PC-3 (cell line): ENCODE results near the gene BRF1. TPM values are rescaled to one million over a fixed set of nuclear protein-coding genes. Genes with fewer than 3 reads are reported as not detected.
"Not testable (repeated sequence)": the region's sequence is repeated elsewhere in the genome, so short reads cannot be mapped to it uniquely, and the experiment has no call there.

Experiments
- ATAC-seq: fragments of 200-7000 bp; cut with Tn5 transposase; 2 replicates; pipeline ENCODE4 v1.9.1; 2020; ENCODE audit warnings: mild to moderate bottlenecking, moderate library complexity
- BruUV-seq: library from RNA; stranded (reverse); fragments of 400-500 nt; replicated peaks from 2 replicates; lab custom pipeline; 2021; lab: Mats Ljungman, UMichigan
- CTCF ChIA-PET: fragments of 300-600 bp; sonication (Branson Sonifier 250); formaldehyde crosslinking; loops from one replicate; lab custom pipeline; 2022; ENCODE audit warnings: antibody characterized with exemption; lab: Charles Lee
- POLR2A ChIA-PET: fragments of 300-600 bp; sonication (Branson Sonifier 250); formaldehyde crosslinking; loops from one replicate; lab custom pipeline; 2022; ENCODE audit warnings: antibody characterized with exemption; ENCODE audit not compliant: unreplicated experiment; lab: Charles Lee
- DNase-seq: peaks from one replicate; pipeline ENCODE4 v3.0.0-alpha.2; 2015
- H2AFZ ChIP-seq: fragments of 300-600 bp; sonication (generic); 2 replicates; pipeline ENCODE4 v1.6.0; 2016; ENCODE audit warnings: antibody characterized with exemption, low read length
- H3F3A ChIP-seq: fragments of 300-600 bp; sonication (generic); one replicate; pipeline ENCODE4 v1.6.0; 2017; ENCODE audit warnings: antibody characterized with exemption, low read length, control low read depth, mild to moderate bottlenecking; ENCODE audit not compliant: unreplicated experiment
- H3K27ac ChIP-seq: fragments of 300-600 bp; sonication (generic); 2 replicates; pipeline ENCODE4 v1.5.1; 2016; ENCODE audit warnings: mild to moderate bottlenecking, low read length
- H3K27me3 ChIP-seq: fragments of 300-600 bp; sonication (generic); 2 replicates; pipeline ENCODE4 v1.6.1; 2016; ENCODE audit warnings: low read length, mixed read lengths
- H3K36me3 ChIP-seq: fragments of 300-600 bp; sonication (generic); 2 replicates; pipeline ENCODE4 v1.6.1; 2016; ENCODE audit warnings: low read depth, mixed run types, low read length, mixed read lengths
- H3K4me1 ChIP-seq: fragments of 300-600 bp; sonication (generic); 2 replicates; pipeline ENCODE4 v1.5.1; 2016; ENCODE audit warnings: low read length; ENCODE audit not compliant: insufficient read depth
- H3K4me2 ChIP-seq: fragments of 300-600 bp; sonication (generic); 2 replicates; pipeline ENCODE4 v1.6.0; 2016; ENCODE audit warnings: low read length
- H3K4me3 ChIP-seq: fragments of 300-600 bp; sonication (generic); 2 replicates; pipeline ENCODE4 v1.5.1; 2016; ENCODE audit warnings: mild to moderate bottlenecking, low read length, mixed read lengths
- H3K79me2 ChIP-seq: fragments of 300-600 bp; sonication (generic); 2 replicates; pipeline ENCODE4 v1.6.1; 2017; ENCODE audit warnings: low read length, mixed read lengths
- H3K9ac ChIP-seq: fragments of 300-600 bp; sonication (generic); 2 replicates; pipeline ENCODE4 v1.6.0; 2016; ENCODE audit warnings: mild to moderate bottlenecking, low read length
- H3K9me2 ChIP-seq: fragments of 300-600 bp; sonication (generic); replicated peaks from 2 replicates; pipeline ENCODE4 v1.6.1; 2016; ENCODE audit warnings: mixed run types, low read length, mixed read lengths
- H3K9me3 ChIP-seq: fragments of 300-600 bp; sonication (generic); 2 replicates; pipeline ENCODE4 v1.6.1; 2016; ENCODE audit warnings: low read length, mixed read lengths
- H4K20me1 ChIP-seq: fragments of 300-600 bp; sonication (generic); 2 replicates; pipeline ENCODE4 v1.6.1; 2016; ENCODE audit warnings: low read length, mixed read lengths
- EZH2 ChIP-seq: fragments of 300-600 bp; sonication (generic); IDR thresholded peaks from one replicate; pipeline ENCODE4 v1.6.1; 2017; ENCODE audit warnings: antibody characterized with exemption, mild to moderate bottlenecking, low read length; ENCODE audit not compliant: unreplicated experiment
- EZH2phosphoT487 ChIP-seq: fragments of 300-600 bp; sonication (generic); IDR thresholded peaks from 2 replicates; pipeline ENCODE4 v1.6.1; 2018; ENCODE audit warnings: mild to moderate bottlenecking, antibody characterized with exemption, low read length, borderline replicate concordance
- intact Hi-C: fragments of 100-400 bp; cut with micrococcal nuclease; formaldehyde crosslinking; loops from 2 replicates; pipeline ENCODE4 v1.9.0; 2023
- total RNA-seq: library from RNA; depleted of rRNA; stranded (reverse); fragments of >200 nt; gene quantifications from 2 replicates; pipeline ENCODE4 v1.2.3, GENCODE V29; 2014
- TF ChIP-seq, protein P1 (sequence below): fragments of 300-600 bp; sonication (generic); conservative IDR thresholded peaks from 2 replicates; pipeline ENCODE4 v1.5.1; 2017; ENCODE audit warnings: antibody characterized with exemption, low read depth, mild to moderate bottlenecking, low read length

BRF1 gene
- total RNA-seq, 1 experiment from 2014 or later = 55.8 TPM

GRCh38 chr14:105328678-105329390 lies 28.0 kb upstream of the BRF1 start:
- intact Hi-C loops = no loop called here
- ChIA-PET CTCF (no interaction called here), POLR2A (no interaction called here)
- TF ChIP-seq, protein P1, sequence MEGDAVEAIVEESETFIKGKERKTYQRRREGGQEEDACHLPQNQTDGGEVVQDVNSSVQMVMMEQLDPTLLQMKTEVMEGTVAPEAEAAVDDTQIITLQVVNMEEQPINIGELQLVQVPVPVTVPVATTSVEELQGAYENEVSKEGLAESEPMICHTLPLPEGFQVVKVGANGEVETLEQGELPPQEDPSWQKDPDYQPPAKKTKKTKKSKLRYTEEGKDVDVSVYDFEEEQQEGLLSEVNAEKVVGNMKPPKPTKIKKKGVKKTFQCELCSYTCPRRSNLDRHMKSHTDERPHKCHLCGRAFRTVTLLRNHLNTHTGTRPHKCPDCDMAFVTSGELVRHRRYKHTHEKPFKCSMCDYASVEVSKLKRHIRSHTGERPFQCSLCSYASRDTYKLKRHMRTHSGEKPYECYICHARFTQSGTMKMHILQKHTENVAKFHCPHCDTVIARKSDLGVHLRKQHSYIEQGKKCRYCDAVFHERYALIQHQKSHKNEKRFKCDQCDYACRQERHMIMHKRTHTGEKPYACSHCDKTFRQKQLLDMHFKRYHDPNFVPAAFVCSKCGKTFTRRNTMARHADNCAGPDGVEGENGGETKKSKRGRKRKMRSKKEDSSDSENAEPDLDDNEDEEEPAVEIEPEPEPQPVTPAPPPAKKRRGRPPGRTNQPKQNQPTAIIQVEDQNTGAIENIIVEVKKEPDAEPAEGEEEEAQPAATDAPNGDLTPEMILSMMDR = no peak
- TF ChIP-seq EZH2phosphoT487 = no peak
- TF ChIP-seq EZH2 = no peak
- Histone ChIP-seq H2AFZ (no peak overlapping the region), H3K9me2 (no peaks in the 10 kb centered on the region), H3K9ac (no peak overlapping the region), H3K4me1 (peaks cover 4% of the 10 kb centered on the region; the same call in 1 of the 2 replicates), H3K27me3 (no peaks in the 10 kb centered on the region), H3F3A (no peaks in the 10 kb centered on the region), H3K4me3 (no peak overlapping the region), H3K9me3 (no peaks in the 10 kb centered on the region), H4K20me1 (no peaks in the 10 kb centered on the region; the same call in 1 of the 2 replicates), H3K36me3 (no peaks in the 10 kb centered on the region), H3K79me2 (peaks cover 42% of the 10 kb centered on the region), H3K4me2 (no peak overlapping the region), H3K27ac (no peak overlapping the region)
- BruUV-seq = no TSS peak
- DNase-seq (no peak), ATAC-seq (no peak)

DNA sequence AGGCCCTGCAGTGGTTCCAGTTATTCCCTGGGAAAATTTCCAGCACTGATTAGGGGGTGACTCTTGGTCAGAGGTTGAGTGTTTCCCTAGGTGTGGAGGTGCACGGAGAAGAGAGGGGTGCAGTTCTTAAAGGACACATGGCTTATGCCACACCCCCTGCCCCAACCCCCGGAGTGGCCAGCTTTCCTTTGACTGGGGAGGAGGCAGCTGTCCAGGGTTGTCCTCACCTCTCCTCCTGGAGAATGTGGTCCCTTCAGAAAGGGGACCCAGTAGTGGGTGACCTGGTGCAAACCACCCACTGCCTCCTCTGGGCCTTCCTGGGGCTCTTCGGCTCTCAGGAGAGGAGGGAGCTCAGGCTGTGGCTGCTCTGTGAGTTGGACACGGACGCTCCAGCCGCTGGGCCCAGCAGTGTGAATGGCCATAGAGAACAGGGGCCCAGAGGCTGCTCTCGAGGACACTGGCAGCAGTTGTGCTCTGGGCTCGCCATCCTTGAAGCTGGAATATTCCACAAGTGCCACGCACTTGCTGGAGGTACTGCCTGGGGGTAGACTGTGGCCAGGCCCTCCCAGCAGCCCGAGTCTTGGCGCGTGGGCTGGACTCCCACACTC lies 27.4 kb upstream of the BRF1 start:
- H3F3A ChIP-seq = no peaks in the 10 kb centered on the region
- intact Hi-C loops = no loop called here
- peaks cover 49% of the 10 kb centered on the region for H3K79me2 ChIP-seq
- no peaks in the 10 kb centered on the region for H3K27me3 ChIP-seq
- CTCF ChIA-PET = no interaction called here
- H3K4me3 ChIP-seq = no peak overlapping the region
- BruUV-seq = no TSS peak
- ATAC-seq (no peak), DNase-seq (no peak)
- no peak overlapping the region for H3K27ac ChIP-seq
- H3K9me3 ChIP-seq = no peaks in the 10 kb centered on the region
- no peaks in the 10 kb centered on the region for H3K36me3 ChIP-seq
- POLR2A ChIA-PET = no interaction called here
- no peaks in the 10 kb centered on the region for H3K9me2 ChIP-seq
- TF ChIP-seq EZH2phosphoT487 = no peak
- TF ChIP-seq EZH2 = no peak
- no peak overlapping the region for H2AFZ ChIP-seq
- no peak overlapping the region for H3K9ac ChIP-seq
- H3K4me2 ChIP-seq = no peak overlapping the region
- no peaks in the 10 kb centered on the region; the same call in 1 of the 2 replicates for H4K20me1 ChIP-seq
- peaks cover 4% of the 10 kb centered on the region; the same call in 1 of the 2 replicates for H3K4me1 ChIP-seq

GRCh38 chr14:105327695-105328045 lies 26.9 kb upstream of the BRF1 start:
- ATAC-seq, intact Hi-C loops, H2AFZ ChIP-seq, H3K4me1 ChIP-seq, H3K4me2 ChIP-seq, DNase-seq, H3K27ac ChIP-seq, POLR2A ChIA-PET, H3K4me3 ChIP-seq, H3K9me3 ChIP-seq, H3K27me3 ChIP-seq, H3K36me3 ChIP-seq, CTCF ChIA-PET, BruUV-seq, H4K20me1 ChIP-seq, H3K9me2 ChIP-seq, H3F3A ChIP-seq, H3K9ac ChIP-seq: not testable (repeated sequence)
- H3K79me2 ChIP-seq = peaks cover 54% of the 10 kb centered on the region
